Kidney (tissue), 14 donors: ENCODE results near the gene ZDHHC1. TPM values are rescaled to one million over a fixed set of nuclear protein-coding genes. Genes with fewer than 3 reads are reported as not detected.
A peak's percentile ranks its signal among the peaks of the same experiment; 100 is the strongest.
"Not testable (repeated sequence)": the region's sequence is repeated elsewhere in the genome, so short reads cannot be mapped to it uniquely, and the experiment has no call there.

Experiments
- DNase-seq, 5 donors: peaks; one replicate each; pipeline ENCODE4 v3.0.0-alpha.2; 2013 to 2020
- FAIRE-seq: peaks from 2 replicates; lab custom pipeline; 2012; peaks lifted over from hg19 to GRCh38; lab: Jason Lieb, UNC
- H3K27ac ChIP-seq, 2 donors: one replicate each; pipeline ENCODE4 v1.7.0; 2013; ENCODE audit warnings: low read depth in 2 of 2, low read length in 2 of 2, inconsistent platforms in 1 of 2
- H3K27me3 ChIP-seq: one replicate; pipeline ENCODE4 v1.7.1; 2013; ENCODE audit warnings: low read length, inconsistent platforms; ENCODE audit not compliant: control insufficient read depth, insufficient read depth
- H3K36me3 ChIP-seq, 3 donors: one replicate each; pipeline versions ENCODE4 v1.7.0 to v1.7.1; 2013; ENCODE audit warnings: low read length in 3 of 3, control low read depth in 1 of 3, inconsistent platforms in 1 of 3; ENCODE audit not compliant: insufficient read depth in 3 of 3, control insufficient read depth in 2 of 3
- H3K4me1 ChIP-seq, 3 donors: one replicate each; pipeline versions ENCODE4 v1.7.0 to v1.7.1; 2013; ENCODE audit warnings: low read length in 3 of 3, inconsistent platforms in 1 of 3, low read depth in 1 of 3; ENCODE audit not compliant: control insufficient read depth in 2 of 3, insufficient read depth in 2 of 3
- H3K4me3 ChIP-seq, 3 donors: one replicate each; pipeline versions ENCODE4 v1.7.0 to v1.8.1; 2013; ENCODE audit warnings: low read length in 3 of 3, control low read depth in 1 of 3, inconsistent platforms in 1 of 3
- H3K9ac ChIP-seq, 3 donors: one replicate each; pipeline versions ENCODE4 v1.7.0 to v1.7.1; 2013; ENCODE audit warnings: low read length in 3 of 3, control low read depth in 1 of 3, inconsistent platforms in 1 of 3
- H3K9me3 ChIP-seq, 3 donors: one replicate each; pipeline versions ENCODE4 v1.7.0 to v1.7.1; 2013; ENCODE audit warnings: low read length in 3 of 3, control low read depth in 1 of 3, inconsistent platforms in 1 of 3; ENCODE audit not compliant: control insufficient read depth in 2 of 3, insufficient read depth in 1 of 3
- CTCF ChIP-seq: IDR thresholded peaks from 3 replicates; pipeline ENCODE4 v1.5.1; 2012; ENCODE audit warnings: mild to moderate bottlenecking, moderate library complexity, borderline replicate concordance; ENCODE audit not compliant: insufficient read depth; ENCODE audit errors: extremely low read depth
- intact Hi-C: fragments of 100-400 bp; cut with DNase I; formaldehyde crosslinking; loops from one replicate; pipeline ENCODE4 v1.11.1; 2022
- polyA plus RNA-seq: library from polyadenylated mRNA; stranded (reverse); fragments of 350-450 nt; fragmentation: Illumina TruSeq; extraction: RNeasy Lipid Tissue Mini Kit (QIAGEN cat#74804); gene quantifications from one replicate; pipeline ENCODE4 v1.2.3, GENCODE V29; 2014; ENCODE audit warnings: low read depth, low replicate concordance; ENCODE audit not compliant: insufficient read depth
- total RNA-seq: library from RNA; stranded (reverse); fragmentation: NEBNext Ultra II Directional; extraction: Animal tissue kit (Norgen Biotek cat#: 25700); gene quantifications from one replicate; pipeline ENCODE4 v1.2.1, GENCODE V29; 2021
- donor health status: control.
- donor health status: control.
- donor health status: control.
- donor health status: control.
- donor health status: control.
- donor health status: DM: yes; HTN: yes; CAD: no.
- donor health status: Normal renal cell carcinoma (clear cell type).

Gene ZDHHC1
- total and polyA plus RNA-seq, 2 donors from 2014 or later = 14.6 to 23.6 TPM

- Histone ChIP-seq H3K9ac (no peak overlapping the region), H3K4me3 (no peak overlapping the region), H3K27me3 (no peaks in the 10 kb centered on the region), H3K36me3 (no peaks in the 10 kb centered on the region), H3K27ac (no peak overlapping the region), H3K4me1 (no peaks in the 10 kb centered on the region), H3K9me3 (no peaks in the 10 kb centered on the region)
- TF ChIP-seq CTCF = no peak
- intact Hi-C loops = no loop called here
- FAIRE-seq (no peak), DNase-seq (no peak)
These were observed 3.7 kb upstream of the ZDHHC1 start for GRCh38 chr16:67419931-67420330.

- Histone ChIP-seq H3K27ac (no peak overlapping the region), H3K9ac (no peak overlapping the region), H3K4me3 (no peak overlapping the region), H3K27me3 (no peaks in the 10 kb centered on the region), H3K9me3 (no peaks in the 10 kb centered on the region), H3K36me3 (no peaks in the 10 kb centered on the region), H3K4me1 (peaks cover 0 to 2% (median 2%) of the 10 kb centered on the region in 3 donors)
- no peak for TF ChIP-seq CTCF
- no peak for DNase-seq
- intact Hi-C loops = no loop called here
- FAIRE-seq = no peak
These were observed 3.2 kb upstream of the ZDHHC1 start for GRCh38 chr16:67419502-67419901.

GRCh38 chr16:67417333-67418061, 1.2 kb upstream of the ZDHHC1 start:
- FAIRE-seq (no peak), DNase-seq (no peak)
- Histone ChIP-seq H3K36me3 (no peaks in the 10 kb centered on the region), H3K27ac (no peak overlapping the region), H3K4me3 (no peak overlapping the region), H3K9me3 (no peaks in the 10 kb centered on the region), H3K4me1 (peaks cover 0 to 8% (median 6%) of the 10 kb centered on the region in 3 donors), H3K27me3 (no peaks in the 10 kb centered on the region), H3K9ac (no peak overlapping the region)
- TF ChIP-seq CTCF = no peak
- intact Hi-C loops = no loop called here

- peak in 2 of 5 donors; percentile 40 to 73 for DNase-seq
- intact Hi-C loops, H3K36me3 ChIP-seq, FAIRE-seq, H3K9me3 ChIP-seq, H3K4me1 ChIP-seq, H3K27me3 ChIP-seq: not testable (repeated sequence)
- H3K4me3 ChIP-seq = peak overlapping the region; percentile 68 to 80 (median 78)
- peak overlapping the region; percentile 11 to 84 (median 47) for H3K9ac ChIP-seq
- H3K27ac ChIP-seq = peak overlapping the region; percentile 91 to 92
These were observed 856 bp downstream of the ZDHHC1 start for GRCh38 chr16:67415421-67415820.
